Liver (tissue), 3 donors: ENCODE data around the gene CDRT4.

Experiments
- FOXA1 ChIP-seq: IDR thresholded peaks from 2 replicates; pipeline ENCODE4 v1.6.1; 2016; ENCODE audit warnings: antibody characterized with exemption
- GABPA ChIP-seq, 2 donors: IDR thresholded peaks in 1 of 2; conservative IDR thresholded peaks in 1 of 2; 2 replicates each; pipeline ENCODE4 v1.6.1; 2016; ENCODE audit warnings: antibody characterized with exemption in 2 of 2, mild to moderate bottlenecking in 1 of 2, moderate library complexity in 1 of 2
- JUND ChIP-seq, 2 donors: IDR thresholded peaks; 2 replicates each; pipeline ENCODE4 v1.6.1; 2016; ENCODE audit warnings: antibody characterized with exemption in 2 of 2
- TAF1 ChIP-seq: conservative IDR thresholded peaks from 2 replicates; pipeline ENCODE4 v1.6.1; 2016; ENCODE audit warnings: antibody characterized with exemption, mild to moderate bottlenecking
- ZBTB33 ChIP-seq: IDR thresholded peaks from 2 replicates; pipeline ENCODE4 v1.6.1; 2016; ENCODE audit warnings: antibody characterized with exemption
- TF ChIP-seq, protein P1 (sequence below): fragments of 150-350 bp; IDR thresholded peaks from 2 replicates; pipeline ENCODE4 v1.5.1; 2017; ENCODE audit warnings: improper control_type of control experiment, low read depth, low read length; ENCODE audit not compliant: missing input control
- donor health status: healthy.
- donor health status: healthy.

GRCh38 chr17:15393414-15393813 lies 74.0 kb downstream of the CDRT4 start:
- TF ChIP-seq, protein P1, sequence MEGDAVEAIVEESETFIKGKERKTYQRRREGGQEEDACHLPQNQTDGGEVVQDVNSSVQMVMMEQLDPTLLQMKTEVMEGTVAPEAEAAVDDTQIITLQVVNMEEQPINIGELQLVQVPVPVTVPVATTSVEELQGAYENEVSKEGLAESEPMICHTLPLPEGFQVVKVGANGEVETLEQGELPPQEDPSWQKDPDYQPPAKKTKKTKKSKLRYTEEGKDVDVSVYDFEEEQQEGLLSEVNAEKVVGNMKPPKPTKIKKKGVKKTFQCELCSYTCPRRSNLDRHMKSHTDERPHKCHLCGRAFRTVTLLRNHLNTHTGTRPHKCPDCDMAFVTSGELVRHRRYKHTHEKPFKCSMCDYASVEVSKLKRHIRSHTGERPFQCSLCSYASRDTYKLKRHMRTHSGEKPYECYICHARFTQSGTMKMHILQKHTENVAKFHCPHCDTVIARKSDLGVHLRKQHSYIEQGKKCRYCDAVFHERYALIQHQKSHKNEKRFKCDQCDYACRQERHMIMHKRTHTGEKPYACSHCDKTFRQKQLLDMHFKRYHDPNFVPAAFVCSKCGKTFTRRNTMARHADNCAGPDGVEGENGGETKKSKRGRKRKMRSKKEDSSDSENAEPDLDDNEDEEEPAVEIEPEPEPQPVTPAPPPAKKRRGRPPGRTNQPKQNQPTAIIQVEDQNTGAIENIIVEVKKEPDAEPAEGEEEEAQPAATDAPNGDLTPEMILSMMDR: no peak
- TF ChIP-seq TAF1 (no peak), JUND (IDR thresholded peaks at IDR 0.05) (no peak), GABPA (IDR thresholded peaks at IDR 0.05 in 1 of 2, conservative IDR thresholded peaks at IDR 0.05 in 1 of 2) (no peak), ZBTB33 (no peak), FOXA1 (no peak)
